ENCODE measurements around the gene C1S.
"Not testable (repeated sequence)": the region's sequence is repeated elsewhere in the genome, so short reads cannot be mapped to it uniquely, and the experiment has no call there.

Gene C1S

GRCh38 chr12:7042842-7043241 is 17.7 kb upstream of the C1S start:
- no peak overlapping the region for H3K4me3 ChIP-seq (ENCODE audit: control insufficient read depth in 1 of 7, extremely low read depth in 1 of 7, insufficient read depth in 4 of 7, low read depth in 2 of 7, low read length in 6 of 7)
- ChIA-PET POLR2A (interaction anchor here (0.8 to 0.9 kb wide), 2 partner anchors 12 to 16 kb away, joined by 4 read pairs; no protein-coding TSS in a partner anchor), CTCF (interaction anchor here (1.3 to 4.1 kb wide), 3 partner anchors 14 to 44 kb away, joined by 3 to 20 read pairs (median 3); no protein-coding TSS in a partner anchor)
- H3K36me3 ChIP-seq (ENCODE audit: control insufficient read depth in 4 of 4, insufficient read depth in 4 of 4, low read length in 3 of 4): no peaks in the 10 kb centered on the region
- peak; percentile 31 to 50 (median 41) for DNase-seq
- peaks cover 0 to 17% (median 15%) of the 10 kb centered on the region in 4 experiments for H3K4me1 ChIP-seq (ENCODE audit: control extremely low read depth in 1 of 4, control insufficient read depth in 4 of 4, insufficient read depth in 4 of 4, low read length in 3 of 4)
- H3K27me3 ChIP-seq (replicated peaks in 2 of 5; ENCODE audit: control insufficient read depth in 4 of 5, insufficient read depth in 5 of 5, low read length in 4 of 5): no peaks in the 10 kb centered on the region
- H3K27ac ChIP-seq (ENCODE audit: insufficient read depth in 1 of 2, low read depth in 1 of 2, low read length in 2 of 2, poor library complexity in 1 of 2, severe bottlenecking in 2 of 2): no peak overlapping the region
- H3K9me3 ChIP-seq (ENCODE audit: control extremely low read depth in 1 of 5, control insufficient read depth in 4 of 5, insufficient read depth in 2 of 5, low read depth in 1 of 5, low read length in 4 of 5): no peaks in the 10 kb centered on the region
- 100% methylated on average over 2 of the region's 6 CpGs for WGBS (ENCODE audit: insufficient coverage)

DNA sequence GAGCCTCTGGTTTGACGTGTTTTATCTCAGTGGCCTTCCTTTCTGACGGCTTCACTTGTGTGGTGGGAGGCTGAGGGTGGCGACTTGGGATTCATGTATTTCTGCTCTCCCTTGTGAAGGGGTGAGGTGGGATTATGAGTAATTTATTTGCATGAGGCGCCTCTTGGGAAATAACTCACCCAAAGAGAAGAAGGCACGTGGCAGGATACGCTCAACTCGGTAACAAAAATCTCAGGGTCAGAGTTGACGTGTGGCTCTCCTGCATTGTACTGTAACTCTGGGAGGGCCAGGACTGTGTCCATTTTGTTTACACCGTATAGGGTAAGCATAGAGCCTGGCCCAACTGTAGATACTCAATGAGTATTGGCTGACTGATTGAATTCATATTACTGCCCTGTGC is 14.6 kb upstream of the C1S start:
- Histone ChIP-seq H3K27me3 (replicated peaks in 2 of 5; ENCODE audit: control insufficient read depth in 4 of 5, insufficient read depth in 5 of 5, low read length in 4 of 5) (no peaks in the 10 kb centered on the region), H3K36me3 (ENCODE audit: control insufficient read depth in 4 of 4, insufficient read depth in 4 of 4, low read length in 3 of 4) (no peaks in the 10 kb centered on the region), H3K9me3 (ENCODE audit: control extremely low read depth in 1 of 5, control insufficient read depth in 4 of 5, insufficient read depth in 2 of 5, low read depth in 1 of 5, low read length in 4 of 5) (no peaks in the 10 kb centered on the region), H3K4me1 (ENCODE audit: control extremely low read depth in 1 of 4, control insufficient read depth in 4 of 4, insufficient read depth in 4 of 4, low read length in 3 of 4) (peaks cover 0 to 32% (median 22%) of the 10 kb centered on the region in 4 experiments), H3K4me3 (ENCODE audit: control insufficient read depth in 1 of 7, extremely low read depth in 1 of 7, insufficient read depth in 4 of 7, low read depth in 2 of 7, low read length in 6 of 7) (no peak overlapping the region), H3K27ac (ENCODE audit: insufficient read depth in 1 of 2, low read depth in 1 of 2, low read length in 2 of 2, poor library complexity in 1 of 2, severe bottlenecking in 2 of 2) (no peak overlapping the region)
- WGBS (ENCODE audit: insufficient coverage): 99% methylated on average over 9 of the region's 9 CpGs
- DNase-seq: no peak
- ChIA-PET CTCF (no interaction called here), POLR2A (no interaction called here)

DNA sequence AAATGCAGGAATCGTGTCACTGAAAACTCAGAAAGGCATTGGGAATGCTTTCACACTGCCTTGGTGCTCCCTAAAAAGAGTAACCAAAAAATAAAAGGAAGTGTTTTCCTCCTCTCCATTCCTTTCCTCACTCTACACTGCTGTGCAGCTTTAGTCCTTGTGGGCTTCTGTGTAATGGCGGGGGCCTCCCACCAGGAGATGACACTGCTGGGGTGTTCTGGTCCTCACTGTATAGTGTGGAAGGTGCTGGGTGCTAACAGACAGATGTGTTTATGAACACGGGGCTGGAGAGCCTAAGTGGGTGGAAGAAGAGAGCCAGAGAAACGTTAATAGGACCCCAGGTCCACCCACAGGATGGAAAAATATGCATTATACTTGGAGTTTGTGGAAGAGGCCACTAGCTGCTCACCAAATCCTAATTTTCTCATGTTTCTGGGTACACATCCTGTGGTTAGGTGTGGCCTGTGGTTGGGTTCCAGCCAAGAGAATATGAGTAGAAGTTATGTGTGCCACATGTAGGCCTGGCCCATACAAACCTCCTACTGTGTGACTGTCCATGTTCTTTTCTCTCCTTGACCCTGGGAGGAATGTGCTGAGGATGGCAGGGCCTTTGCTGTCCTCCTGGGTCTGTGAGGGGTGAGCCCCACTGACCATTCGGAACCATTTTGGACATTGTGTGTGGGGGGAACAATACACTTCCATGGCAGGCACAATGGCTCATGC is 14.0 kb upstream of the C1S start:
- Histone ChIP-seq H3K4me3 (ENCODE audit: control insufficient read depth in 1 of 7, extremely low read depth in 1 of 7, insufficient read depth in 4 of 7, low read depth in 2 of 7, low read length in 6 of 7) (peak overlapping the region in 1 of 7 experiments; percentile 48), H3K36me3 (ENCODE audit: control insufficient read depth in 4 of 4, insufficient read depth in 4 of 4, low read length in 3 of 4) (no peaks in the 10 kb centered on the region), H3K4me1 (ENCODE audit: control extremely low read depth in 1 of 4, control insufficient read depth in 4 of 4, insufficient read depth in 4 of 4, low read length in 3 of 4) (peaks cover 0 to 32% (median 22%) of the 10 kb centered on the region in 4 experiments), H3K9me3 (ENCODE audit: control extremely low read depth in 1 of 5, control insufficient read depth in 4 of 5, insufficient read depth in 2 of 5, low read depth in 1 of 5, low read length in 4 of 5) (no peaks in the 10 kb centered on the region), H3K27ac (ENCODE audit: insufficient read depth in 1 of 2, low read depth in 1 of 2, low read length in 2 of 2, poor library complexity in 1 of 2, severe bottlenecking in 2 of 2) (no peak overlapping the region), H3K27me3 (replicated peaks in 2 of 5; ENCODE audit: control insufficient read depth in 4 of 5, insufficient read depth in 5 of 5, low read length in 4 of 5) (no peaks in the 10 kb centered on the region)
- ChIA-PET POLR2A (no interaction called here), CTCF (interaction anchor here (0.9 to 1.1 kb wide), 4 partner anchors 8 to 67 kb away, joined by 3 to 6 read pairs (median 4); no protein-coding TSS in a partner anchor)
- DNase-seq: peak in 1 of 3 donors; percentile 17
- WGBS (ENCODE audit: insufficient coverage): 95% methylated on average over 3 of the region's 5 CpGs

DNA sequence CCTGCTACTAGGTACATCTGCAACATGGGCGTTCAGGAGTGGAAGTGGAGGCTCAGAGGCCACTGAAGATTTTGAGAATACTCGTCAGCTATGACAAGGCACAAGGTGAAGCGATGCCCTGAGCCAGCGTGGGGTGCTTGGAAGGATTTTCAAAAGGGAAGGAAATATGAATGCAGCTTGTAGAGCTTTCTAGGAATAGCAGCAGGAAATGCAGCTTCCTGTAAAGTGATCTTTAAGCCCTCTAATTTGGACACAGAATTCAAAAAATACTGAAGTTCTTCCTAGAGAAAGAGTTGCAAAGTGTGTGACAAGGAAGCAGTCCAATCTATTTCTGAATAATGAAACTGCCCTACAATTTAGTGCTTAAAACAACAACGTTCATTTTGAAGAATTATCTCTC is 13.2 kb upstream of the C1S start:
- Histone ChIP-seq H3K9me3 (ENCODE audit: control extremely low read depth in 1 of 5, control insufficient read depth in 4 of 5, insufficient read depth in 2 of 5, low read depth in 1 of 5, low read length in 4 of 5) (no peaks in the 10 kb centered on the region), H3K4me3 (ENCODE audit: control insufficient read depth in 1 of 7, extremely low read depth in 1 of 7, insufficient read depth in 4 of 7, low read depth in 2 of 7, low read length in 6 of 7) (peak overlapping the region in 4 of 7 experiments; percentile 37 to 63 (median 54)), H3K4me1 (ENCODE audit: control extremely low read depth in 1 of 4, control insufficient read depth in 4 of 4, insufficient read depth in 4 of 4, low read length in 3 of 4) (peaks cover 0 to 32% (median 22%) of the 10 kb centered on the region in 4 experiments), H3K27me3 (replicated peaks in 2 of 5; ENCODE audit: control insufficient read depth in 4 of 5, insufficient read depth in 5 of 5, low read length in 4 of 5) (no peaks in the 10 kb centered on the region), H3K27ac (ENCODE audit: insufficient read depth in 1 of 2, low read depth in 1 of 2, low read length in 2 of 2, poor library complexity in 1 of 2, severe bottlenecking in 2 of 2) (peak overlapping the region in 1 of 2 experiments; percentile 29), H3K36me3 (ENCODE audit: control insufficient read depth in 4 of 4, insufficient read depth in 4 of 4, low read length in 3 of 4) (no peaks in the 10 kb centered on the region)
- whole genome bisulfite sequencing (ENCODE audit: insufficient coverage): 4% methylated on average over 5 of the region's 5 CpGs
- POLR2A ChIA-PET: no interaction called here
- DNase-seq: peak in 2 of 3 donors; percentile 15 to 20
- CTCF ChIA-PET: interaction anchor here (0.8 to 1.1 kb wide), 6 partner anchors 9 to 66 kb away, joined by 3 to 6 read pairs (median 3); no protein-coding TSS in a partner anchor

GRCh38 chr12:7049445-7049951 is 11.0 kb upstream of the C1S start:
- H3K36me3 ChIP-seq (ENCODE audit: control insufficient read depth in 4 of 4, insufficient read depth in 4 of 4, low read length in 3 of 4); H3K4me3 ChIP-seq (ENCODE audit: control insufficient read depth in 1 of 7, extremely low read depth in 1 of 7, insufficient read depth in 4 of 7, low read depth in 2 of 7, low read length in 6 of 7); H3K27ac ChIP-seq (ENCODE audit: insufficient read depth in 1 of 2, low read depth in 1 of 2, low read length in 2 of 2, poor library complexity in 1 of 2, severe bottlenecking in 2 of 2); DNase-seq; H3K9me3 ChIP-seq (ENCODE audit: control extremely low read depth in 1 of 5, control insufficient read depth in 4 of 5, insufficient read depth in 2 of 5, low read depth in 1 of 5, low read length in 4 of 5); POLR2A ChIA-PET; H3K27me3 ChIP-seq (replicated peaks in 2 of 5; ENCODE audit: control insufficient read depth in 4 of 5, insufficient read depth in 5 of 5, low read length in 4 of 5): not testable (repeated sequence)
- CTCF ChIA-PET: interaction anchor here (0.8 to 1.7 kb wide), 4 partner anchors 9 to 126 kb away, joined by 3 to 4 read pairs (median 3); no protein-coding TSS in a partner anchor
- 94% methylated on average over 7 of the region's 10 CpGs for WGBS (ENCODE audit: insufficient coverage)
- peaks cover 0 to 32% (median 22%) of the 10 kb centered on the region in 4 experiments for H3K4me1 ChIP-seq (ENCODE audit: control extremely low read depth in 1 of 4, control insufficient read depth in 4 of 4, insufficient read depth in 4 of 4, low read length in 3 of 4)

DNA sequence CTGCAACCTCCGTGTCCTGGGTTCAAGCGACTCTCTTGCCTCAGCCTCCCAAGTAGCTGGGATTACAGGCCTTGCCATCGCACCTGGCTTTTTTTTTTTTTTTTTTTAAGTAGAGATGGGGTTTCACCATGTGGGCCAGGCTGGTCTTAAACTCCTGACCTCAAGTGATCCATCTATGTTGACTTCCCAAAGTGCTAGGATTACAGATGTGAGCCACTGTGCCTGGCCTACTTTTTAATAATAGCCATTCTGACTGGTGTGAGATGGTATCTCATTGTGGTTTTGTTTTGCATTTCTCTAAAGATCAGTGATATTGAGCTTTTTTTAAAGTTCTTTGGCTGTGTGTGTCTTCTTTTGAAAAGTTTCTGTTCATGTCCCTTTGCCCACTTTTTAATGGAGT is 10.5 kb upstream of the C1S start:
- H3K4me3 ChIP-seq (ENCODE audit: control insufficient read depth in 1 of 7, extremely low read depth in 1 of 7, insufficient read depth in 4 of 7, low read depth in 2 of 7, low read length in 6 of 7); H3K9me3 ChIP-seq (ENCODE audit: control extremely low read depth in 1 of 5, control insufficient read depth in 4 of 5, insufficient read depth in 2 of 5, low read depth in 1 of 5, low read length in 4 of 5); H3K27me3 ChIP-seq (replicated peaks in 2 of 5; ENCODE audit: control insufficient read depth in 4 of 5, insufficient read depth in 5 of 5, low read length in 4 of 5); DNase-seq; H3K27ac ChIP-seq (ENCODE audit: insufficient read depth in 1 of 2, low read depth in 1 of 2, low read length in 2 of 2, poor library complexity in 1 of 2, severe bottlenecking in 2 of 2); H3K36me3 ChIP-seq (ENCODE audit: control insufficient read depth in 4 of 4, insufficient read depth in 4 of 4, low read length in 3 of 4): not testable (repeated sequence)
- ChIA-PET CTCF (interaction anchor here (0.8 to 1.7 kb wide), 5 partner anchors 9 to 126 kb away, joined by 3 to 4 read pairs (median 3); no protein-coding TSS in a partner anchor), POLR2A (interaction anchor here (0.7 kb wide), 1 partner anchor 25 kb away, joined by 4 read pairs; no protein-coding TSS in a partner anchor)
- 100% methylated on average over 1 of the region's 3 CpGs for WGBS (ENCODE audit: insufficient coverage)
- H3K4me1 ChIP-seq (ENCODE audit: control extremely low read depth in 1 of 4, control insufficient read depth in 4 of 4, insufficient read depth in 4 of 4, low read length in 3 of 4): peaks cover 0 to 32% (median 22%) of the 10 kb centered on the region in 4 experiments

GRCh38 chr12:7054925-7055324 is 5.6 kb upstream of the C1S start:
- Histone ChIP-seq H3K4me1 (ENCODE audit: control extremely low read depth in 1 of 4, control insufficient read depth in 4 of 4, insufficient read depth in 4 of 4, low read length in 3 of 4) (peaks cover 0 to 17% (median 4%) of the 10 kb centered on the region in 4 experiments), H3K27me3 (replicated peaks in 2 of 5; ENCODE audit: control insufficient read depth in 4 of 5, insufficient read depth in 5 of 5, low read length in 4 of 5) (no peaks in the 10 kb centered on the region), H3K4me3 (ENCODE audit: control insufficient read depth in 1 of 7, extremely low read depth in 1 of 7, insufficient read depth in 4 of 7, low read depth in 2 of 7, low read length in 6 of 7) (no peak overlapping the region), H3K27ac (ENCODE audit: insufficient read depth in 1 of 2, low read depth in 1 of 2, low read length in 2 of 2, poor library complexity in 1 of 2, severe bottlenecking in 2 of 2) (no peak overlapping the region), H3K9me3 (ENCODE audit: control extremely low read depth in 1 of 5, control insufficient read depth in 4 of 5, insufficient read depth in 2 of 5, low read depth in 1 of 5, low read length in 4 of 5) (peaks cover 0 to 2% (median 0%) of the 10 kb centered on the region in 5 experiments), H3K36me3 (ENCODE audit: control insufficient read depth in 4 of 4, insufficient read depth in 4 of 4, low read length in 3 of 4) (no peaks in the 10 kb centered on the region)
- CTCF ChIA-PET: interaction anchor here (1.1 to 7.0 kb wide), 5 partner anchors 11 to 90 kb away, joined by 3 to 55 read pairs (median 5); partner anchors contain the start of gene C1RL
- POLR2A ChIA-PET: interaction anchor here (0.7 kb wide), 1 partner anchor 12 kb away, joined by 4 read pairs; no protein-coding TSS in a partner anchor
- 100% methylated on average over 2 of the region's 4 CpGs for WGBS (ENCODE audit: insufficient coverage)
- DNase-seq: no peak

All from common myeloid progenitor, CD34-positive (primary cell).